Activated T-helper 1 cell treated with anti-CD3 and anti-CD28 coated beads, Interleukin-12 subunit alpha, Interleukin-12 subunit beta, Interleukin-2, Interleukin-4 antibody, amounts not matched to agents 30 ng/mL and 10 ng/mL and 1 ng/mL, durations not matched to agents 14 hours and 24 hours and 36 hours (primary cell): ENCODE results near the gene ATP6V1F. TPM values are rescaled to one million over a fixed set of nuclear protein-coding genes. Genes with fewer than 3 reads are reported as not detected.

Experiments
- DNase-seq: peaks from one replicate; pipeline ENCODE4 v3.0.0; 2021; ENCODE audit warnings: low spot score
- H3K27ac Mint-ChIP-seq: one replicate; pipeline ENCODE4 v1.8.0; 2021; ENCODE audit warnings: mild to moderate bottlenecking, mixed read lengths
- H3K27me3 Mint-ChIP-seq: one replicate; pipeline ENCODE4 v1.8.0; 2022; ENCODE audit warnings: mild to moderate bottlenecking, moderate library complexity, mixed read lengths; ENCODE audit not compliant: insufficient read depth
- H3K36me3 Mint-ChIP-seq: one replicate; pipeline ENCODE4 v1.8.0; 2021; ENCODE audit warnings: low read depth, mixed read lengths
- H3K4me1 Mint-ChIP-seq: one replicate; pipeline ENCODE4 v1.8.0; 2021; ENCODE audit warnings: low read depth, mixed read lengths
- H3K4me3 Mint-ChIP-seq: one replicate; pipeline ENCODE4 v1.8.0; 2021; ENCODE audit warnings: mild to moderate bottlenecking, moderate library complexity, mixed read lengths
- H3K9me3 Mint-ChIP-seq: one replicate; pipeline ENCODE4 v1.8.0; 2021; ENCODE audit warnings: mixed read lengths
- intact Hi-C: fragments of 100-400 bp; cut with micrococcal nuclease; formaldehyde crosslinking; loops from one replicate; pipeline ENCODE4 v1.15.1; 2024
- total RNA-seq: library from RNA; stranded (reverse); gene quantifications from 2 replicates; pipeline ENCODE4 v1.2.3, GENCODE V29; 2022

Gene ATP6V1F, protein sequence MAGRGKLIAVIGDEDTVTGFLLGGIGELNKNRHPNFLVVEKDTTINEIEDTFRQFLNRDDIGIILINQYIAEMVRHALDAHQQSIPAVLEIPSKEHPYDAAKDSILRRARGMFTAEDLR
- total RNA-seq: 131 and 134 TPM in 2 replicates

DNA sequence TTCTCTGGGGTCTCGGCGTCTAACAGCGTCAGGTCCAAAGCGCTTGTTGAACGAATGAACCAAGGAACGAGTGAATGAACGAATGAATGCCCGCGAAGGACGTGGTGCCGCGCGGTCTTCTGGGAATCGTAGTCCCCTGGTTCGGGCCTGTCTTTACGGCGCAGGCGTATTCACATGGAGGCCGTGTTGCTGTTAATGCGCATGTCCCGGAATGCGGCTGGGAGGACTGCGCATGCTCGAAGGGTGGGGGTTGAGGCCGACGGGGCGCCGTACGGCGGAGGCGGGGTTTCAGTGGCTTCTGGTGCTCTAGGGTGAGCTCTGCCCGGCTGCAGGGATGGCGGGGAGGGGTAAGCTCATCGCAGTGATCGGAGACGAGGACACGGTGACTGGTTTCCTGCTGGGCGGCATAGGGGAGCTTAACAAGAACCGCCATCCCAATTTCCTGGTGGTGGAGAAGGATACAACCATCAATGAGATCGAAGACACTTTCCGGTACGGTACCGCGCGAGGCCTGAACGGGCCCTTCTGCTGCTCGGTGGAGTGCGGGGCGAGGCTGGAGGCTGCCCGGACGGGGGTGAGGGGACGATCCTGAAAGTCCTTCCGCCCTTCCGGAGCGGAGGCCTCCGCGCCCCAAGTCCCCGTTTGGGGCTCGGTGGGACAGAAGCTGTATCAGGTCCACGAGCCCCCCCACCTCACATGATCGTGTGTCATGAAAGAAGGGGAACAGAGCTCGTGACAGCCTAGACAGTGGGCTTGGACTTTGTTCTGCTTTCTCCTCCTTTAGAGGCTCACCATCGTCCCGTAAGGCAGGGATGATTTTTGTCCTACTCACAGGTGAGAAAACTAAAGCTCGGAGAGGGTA is at the start of gene ATP6V1F:
ATP6V1F (plus strand) TSS at position 286 of the 862 bp plus-strand sequence; CDS start at position 335, 49 bp downstream.
- H3K4me1 Mint-ChIP-seq: peaks cover 19% of the 10 kb centered on the region
- H3K4me3 Mint-ChIP-seq: peak within 1 kb of the TSS; percentile 99
- H3K27ac Mint-ChIP-seq: peak within 1 kb of the TSS; percentile 96
- intact Hi-C loops: loop anchor here (1.0 to 2.0 kb wide), 10 partner anchors 20 to 520 kb away; partner anchors contain the start of genes AHCYL2, CALU, CCDC136 and IMPDH1
- H3K27me3 Mint-ChIP-seq: no peaks in the 10 kb centered on the region
- H3K9me3 Mint-ChIP-seq: no peaks in the 10 kb centered on the region
- peak; percentile 99 for DNase-seq
- peaks cover 28% of the 10 kb centered on the region for H3K36me3 Mint-ChIP-seq

DNA sequence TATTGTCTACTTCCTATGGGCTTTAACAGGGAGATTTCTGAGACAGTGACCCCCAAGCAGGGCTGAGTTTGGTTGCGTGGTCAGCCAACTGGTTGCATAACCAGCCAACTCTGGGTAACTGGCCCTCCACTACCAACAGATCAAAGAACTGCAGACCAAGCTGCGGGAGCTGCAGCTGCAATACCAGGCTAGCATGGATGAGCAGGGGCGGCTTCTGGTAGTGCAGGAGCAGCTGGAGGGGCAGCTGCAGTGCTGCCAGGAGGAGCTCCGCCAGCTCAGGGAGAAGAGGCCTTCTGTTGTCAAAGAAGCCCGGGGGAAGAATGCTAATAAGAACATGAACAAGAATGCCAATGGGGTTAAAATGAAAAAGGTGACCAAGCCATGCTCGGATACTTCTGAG is 48.2 kb upstream of the ATP6V1F start:
- no peaks in the 10 kb centered on the region for H3K9me3 Mint-ChIP-seq
- intact Hi-C loops: no loop called here
- no peak overlapping the region for H3K27ac Mint-ChIP-seq
- H3K4me3 Mint-ChIP-seq: no peak overlapping the region
- H3K36me3 Mint-ChIP-seq: no peaks in the 10 kb centered on the region
- peaks cover 12% of the 10 kb centered on the region for H3K27me3 Mint-ChIP-seq
- no peak for DNase-seq
- H3K4me1 Mint-ChIP-seq: no peaks in the 10 kb centered on the region

DNA sequence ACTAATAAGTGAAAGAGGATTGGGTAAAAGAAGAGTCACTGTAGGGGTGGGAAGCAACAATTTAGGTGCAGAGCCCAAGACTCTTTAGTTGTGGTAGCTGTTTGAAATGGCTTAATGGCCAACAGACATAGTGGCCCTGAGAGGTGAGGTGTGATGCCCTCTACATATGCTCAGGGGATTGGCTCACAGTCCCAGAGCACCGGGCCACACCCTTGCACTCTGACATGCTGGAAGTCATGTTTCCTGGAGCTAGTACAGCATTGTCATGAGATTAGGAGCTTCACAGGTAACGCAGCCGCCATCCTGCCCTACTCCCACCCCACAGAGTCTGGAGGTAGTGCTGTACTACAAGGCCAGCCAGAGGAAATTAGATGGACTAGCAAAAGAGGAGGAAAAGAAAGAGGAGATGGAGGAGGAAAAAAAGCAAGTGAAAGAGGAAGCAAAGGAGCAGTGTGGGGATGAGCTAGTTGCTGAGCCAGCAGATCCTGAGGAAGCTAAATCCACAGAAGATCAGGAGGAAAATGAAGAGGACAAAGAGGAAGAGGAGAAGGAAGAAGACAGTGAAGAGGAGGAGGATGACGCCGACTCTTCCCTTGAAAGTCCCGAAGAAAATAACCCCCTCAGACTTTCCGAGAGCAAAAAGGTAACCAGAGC is 47.2 kb upstream of the ATP6V1F start:
- Mint-ChIP-seq H3K27ac (no peak overlapping the region), H3K4me3 (no peak overlapping the region), H3K27me3 (peaks cover 12% of the 10 kb centered on the region), H3K4me1 (no peaks in the 10 kb centered on the region), H3K36me3 (no peaks in the 10 kb centered on the region), H3K9me3 (no peaks in the 10 kb centered on the region)
- DNase-seq: no peak
- intact Hi-C loops: no loop called here

DNA sequence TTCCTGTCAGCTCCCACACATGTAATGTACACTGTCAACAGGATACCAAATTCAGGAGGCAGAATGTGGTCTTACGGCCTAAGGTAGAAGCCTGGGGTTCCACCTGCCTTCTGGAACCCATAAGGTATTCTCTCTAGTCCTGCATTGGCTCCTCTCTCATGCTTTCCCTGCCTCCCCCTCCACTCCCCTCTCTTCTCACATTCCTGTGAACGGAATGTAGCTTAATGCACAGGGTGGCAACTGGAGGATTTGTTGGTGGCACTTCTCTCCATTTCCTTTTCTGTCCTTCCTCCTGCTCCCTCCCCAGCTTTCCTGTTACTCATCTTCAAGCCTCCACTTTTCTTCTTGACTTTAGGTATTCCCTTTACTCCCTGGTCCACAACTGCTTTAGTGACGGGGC is 44.0 kb upstream of the ATP6V1F start:
- intact Hi-C loops: no loop called here
- Mint-ChIP-seq H3K27me3 (peaks cover 14% of the 10 kb centered on the region), H3K4me1 (no peaks in the 10 kb centered on the region)

DNA sequence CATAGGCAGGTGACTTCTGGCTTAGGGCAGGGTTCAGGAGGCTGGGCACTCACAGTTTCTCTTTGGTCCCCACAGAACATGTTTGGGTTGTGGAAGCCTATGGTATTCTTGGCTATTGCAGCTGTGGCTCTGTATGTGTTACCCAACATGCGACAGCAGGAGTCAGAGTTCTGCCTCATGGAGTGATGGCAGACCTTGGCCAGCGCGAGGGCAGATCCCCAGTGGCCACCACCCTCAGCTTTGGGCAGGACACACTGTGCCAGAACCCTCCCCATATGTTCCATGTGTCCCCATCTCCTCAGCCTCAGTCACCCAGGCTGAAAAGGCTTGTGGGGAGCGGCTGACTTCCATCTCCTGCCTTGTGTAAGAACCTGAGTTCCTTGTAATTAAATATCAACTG is 40.9 kb upstream of the ATP6V1F start:
- Mint-ChIP-seq H3K4me3 (no peak overlapping the region), H3K9me3 (no peaks in the 10 kb centered on the region), H3K36me3 (no peaks in the 10 kb centered on the region), H3K4me1 (no peaks in the 10 kb centered on the region), H3K27me3 (peaks cover 18% of the 10 kb centered on the region), H3K27ac (no peak overlapping the region)
- intact Hi-C loops: no loop called here
- no peak for DNase-seq

More for the DNA sequence above, 44.0 kb upstream of the ATP6V1F start:
- Mint-ChIP-seq H3K4me3 (no peak overlapping the region), H3K9me3 (no peaks in the 10 kb centered on the region), H3K36me3 (no peaks in the 10 kb centered on the region), H3K27ac (no peak overlapping the region)
- no peak for DNase-seq

DNA sequence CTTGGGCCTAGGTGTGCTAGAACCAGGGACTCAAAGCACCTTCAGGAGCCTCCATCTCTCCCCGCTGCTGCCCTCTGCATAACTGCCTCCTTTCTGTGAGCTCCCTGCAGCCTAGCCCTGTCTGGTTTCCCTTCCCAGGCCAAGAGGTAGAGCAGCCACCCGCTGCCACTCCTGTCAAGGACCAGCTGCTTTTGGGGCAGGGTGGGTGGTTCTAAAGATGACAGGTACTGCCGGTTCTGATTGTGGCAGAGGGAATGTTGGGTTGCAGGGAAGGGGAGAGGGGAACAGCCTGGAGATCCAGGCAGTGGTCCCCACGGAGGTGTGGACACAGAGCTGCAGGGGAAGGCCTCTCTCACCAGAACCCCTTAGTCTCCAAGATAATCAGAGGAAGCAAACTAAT is 36.1 kb upstream of the ATP6V1F start:
- H3K36me3 Mint-ChIP-seq: no peaks in the 10 kb centered on the region
- no peaks in the 10 kb centered on the region for H3K9me3 Mint-ChIP-seq
- H3K27ac Mint-ChIP-seq: no peak overlapping the region
- H3K4me1 Mint-ChIP-seq: no peaks in the 10 kb centered on the region
- no peak overlapping the region for H3K4me3 Mint-ChIP-seq
- intact Hi-C loops: no loop called here
- H3K27me3 Mint-ChIP-seq: peaks cover 36% of the 10 kb centered on the region
- no peak for DNase-seq

DNA sequence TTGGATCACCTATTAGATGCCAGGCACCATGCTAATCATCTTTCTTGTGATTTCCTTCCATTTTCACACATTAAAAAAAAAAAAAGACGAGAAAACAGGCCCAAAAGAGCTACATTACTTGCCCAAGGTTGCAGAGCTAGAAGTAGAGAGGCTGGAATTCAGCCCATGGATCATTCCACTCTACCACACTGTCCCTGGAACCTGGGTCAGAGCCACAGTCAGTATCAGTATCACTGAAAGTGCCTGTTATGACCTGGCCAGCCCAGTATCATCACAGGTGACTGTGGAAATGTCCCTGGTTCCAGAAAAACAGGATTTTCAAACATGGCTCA is 35.8 kb upstream of the ATP6V1F start:
- H3K9me3 Mint-ChIP-seq: no peaks in the 10 kb centered on the region
- H3K27me3 Mint-ChIP-seq: peaks cover 40% of the 10 kb centered on the region
- no peak overlapping the region for H3K4me3 Mint-ChIP-seq
- DNase-seq: no peak
- no peak overlapping the region for H3K27ac Mint-ChIP-seq
- H3K36me3 Mint-ChIP-seq: no peaks in the 10 kb centered on the region
- intact Hi-C loops: no loop called here
- H3K4me1 Mint-ChIP-seq: no peaks in the 10 kb centered on the region

DNA sequence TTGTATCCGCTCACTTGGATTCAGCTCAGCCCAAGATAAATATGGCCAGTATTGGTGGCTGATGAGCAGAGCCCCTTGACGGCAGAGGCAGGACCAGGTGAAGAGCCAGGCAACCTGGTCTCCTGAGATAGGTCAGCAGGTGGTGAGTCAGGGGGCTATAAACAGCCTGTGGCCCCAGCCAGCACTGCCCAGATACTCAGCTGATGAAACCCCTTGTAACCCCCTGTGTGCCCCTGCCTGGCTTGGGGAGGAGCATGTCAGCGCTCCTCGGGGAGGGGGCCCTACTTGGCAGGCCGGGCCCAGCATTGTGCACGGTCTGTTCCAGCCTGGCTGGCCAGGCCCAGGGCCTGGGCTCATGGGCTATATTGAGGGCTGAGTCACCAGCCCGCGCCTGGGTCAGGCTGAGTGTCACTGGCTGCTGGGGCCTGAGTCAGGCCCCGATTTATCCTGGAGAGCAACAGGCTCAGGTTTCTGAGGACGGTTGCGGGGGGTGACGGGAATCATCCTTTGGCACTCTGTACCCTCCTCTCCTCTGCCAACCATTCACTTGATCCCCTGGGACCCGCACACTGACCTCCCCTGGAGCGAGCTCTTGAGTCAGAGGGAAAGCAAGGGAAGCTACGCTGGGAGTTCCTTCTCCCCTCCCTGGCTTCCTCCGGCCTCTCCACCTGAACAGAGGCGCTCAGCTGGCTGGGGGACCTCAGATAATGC is 35.3 kb upstream of the ATP6V1F start:
- no peaks in the 10 kb centered on the region for H3K36me3 Mint-ChIP-seq
- H3K9me3 Mint-ChIP-seq: no peaks in the 10 kb centered on the region
- no peak for DNase-seq
- intact Hi-C loops: no loop called here
- H3K4me3 Mint-ChIP-seq: no peak overlapping the region
- H3K27me3 Mint-ChIP-seq: peaks cover 43% of the 10 kb centered on the region
- no peak overlapping the region for H3K27ac Mint-ChIP-seq
- H3K4me1 Mint-ChIP-seq: no peaks in the 10 kb centered on the region

DNA sequence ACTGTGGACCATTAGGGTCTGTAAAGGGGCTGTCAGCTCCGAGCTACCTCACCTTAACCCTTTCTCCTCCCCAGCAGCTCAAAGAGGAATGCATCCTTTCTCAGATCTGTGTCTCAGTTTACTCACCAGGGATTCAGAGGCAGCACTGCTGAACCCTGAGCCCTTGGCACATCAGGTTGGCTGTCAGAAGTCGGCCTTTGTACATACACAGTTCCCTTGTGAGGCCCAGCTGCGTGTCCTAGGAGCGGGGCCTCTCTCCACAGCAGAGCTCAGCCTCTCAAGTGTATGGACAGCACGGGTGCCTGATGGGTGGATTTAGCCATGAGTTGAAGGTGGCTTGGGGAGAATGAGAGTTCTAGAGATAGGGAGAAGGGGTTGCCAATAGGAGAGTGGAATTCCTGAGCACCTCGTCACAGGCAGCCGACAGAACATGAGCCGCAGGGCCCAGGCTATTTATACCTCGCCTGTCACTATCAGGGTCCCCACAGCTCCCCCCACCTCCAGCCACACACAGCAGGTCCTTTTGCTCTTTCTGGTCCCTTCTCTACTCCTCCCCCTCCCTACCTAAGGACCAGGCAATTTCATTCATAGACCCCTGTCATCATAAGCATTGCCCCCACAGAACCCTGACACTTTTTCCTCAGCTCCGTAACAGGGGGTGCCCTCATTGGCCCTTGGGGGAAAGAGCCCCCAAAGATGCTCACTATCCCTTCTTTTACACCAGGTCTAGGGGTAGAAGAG is 34.5 kb upstream of the ATP6V1F start:
- H3K4me1 Mint-ChIP-seq: no peaks in the 10 kb centered on the region
- intact Hi-C loops: no loop called here
- no peak overlapping the region for H3K27ac Mint-ChIP-seq
- peaks cover 48% of the 10 kb centered on the region for H3K27me3 Mint-ChIP-seq
- no peaks in the 10 kb centered on the region for H3K9me3 Mint-ChIP-seq
- no peak for DNase-seq
- H3K4me3 Mint-ChIP-seq: no peak overlapping the region
- no peaks in the 10 kb centered on the region for H3K36me3 Mint-ChIP-seq

DNA sequence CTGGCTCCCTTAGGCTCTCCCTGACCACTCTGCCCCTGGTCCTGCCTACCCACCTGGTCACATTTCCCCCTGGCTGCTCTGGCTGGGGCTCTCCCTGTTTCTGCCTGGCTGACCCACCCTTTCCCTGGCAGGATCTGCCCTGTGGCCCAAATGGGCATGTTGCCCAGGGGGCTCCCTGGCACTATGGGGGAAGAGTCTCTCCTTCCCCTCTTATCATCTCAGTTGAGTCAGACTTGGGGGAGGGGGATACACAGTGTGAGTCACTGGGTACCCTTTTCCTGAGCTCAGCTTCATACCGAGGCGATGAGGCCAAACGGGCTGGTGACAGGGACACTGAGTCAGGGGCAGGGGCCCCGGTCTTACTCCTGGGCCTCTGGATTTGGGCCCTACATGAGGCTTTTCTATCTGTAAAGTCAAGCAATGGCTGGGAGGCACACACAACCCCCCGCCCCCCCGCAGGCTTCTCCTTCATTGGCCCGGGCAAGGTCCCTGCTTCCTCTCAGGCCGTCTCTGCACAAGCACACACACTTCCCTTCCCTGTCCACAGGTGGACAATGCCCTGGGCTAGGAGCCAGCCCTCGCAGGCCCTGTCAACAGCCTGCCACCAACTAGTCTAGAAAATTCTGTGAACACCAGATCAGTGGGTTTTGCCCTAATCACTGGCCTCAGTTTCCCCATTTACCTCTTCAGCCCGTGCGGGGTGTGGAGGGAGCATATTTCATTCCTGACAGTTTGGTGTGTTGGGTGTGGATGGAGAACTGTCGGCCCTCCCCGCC is 33.1 kb upstream of the ATP6V1F start:
- no peak for DNase-seq
- Mint-ChIP-seq H3K4me1 (no peaks in the 10 kb centered on the region), H3K27me3 (peaks cover 58% of the 10 kb centered on the region), H3K4me3 (no peak overlapping the region), H3K9me3 (no peaks in the 10 kb centered on the region), H3K36me3 (no peaks in the 10 kb centered on the region), H3K27ac (no peak overlapping the region)
- intact Hi-C loops: no loop called here

DNA sequence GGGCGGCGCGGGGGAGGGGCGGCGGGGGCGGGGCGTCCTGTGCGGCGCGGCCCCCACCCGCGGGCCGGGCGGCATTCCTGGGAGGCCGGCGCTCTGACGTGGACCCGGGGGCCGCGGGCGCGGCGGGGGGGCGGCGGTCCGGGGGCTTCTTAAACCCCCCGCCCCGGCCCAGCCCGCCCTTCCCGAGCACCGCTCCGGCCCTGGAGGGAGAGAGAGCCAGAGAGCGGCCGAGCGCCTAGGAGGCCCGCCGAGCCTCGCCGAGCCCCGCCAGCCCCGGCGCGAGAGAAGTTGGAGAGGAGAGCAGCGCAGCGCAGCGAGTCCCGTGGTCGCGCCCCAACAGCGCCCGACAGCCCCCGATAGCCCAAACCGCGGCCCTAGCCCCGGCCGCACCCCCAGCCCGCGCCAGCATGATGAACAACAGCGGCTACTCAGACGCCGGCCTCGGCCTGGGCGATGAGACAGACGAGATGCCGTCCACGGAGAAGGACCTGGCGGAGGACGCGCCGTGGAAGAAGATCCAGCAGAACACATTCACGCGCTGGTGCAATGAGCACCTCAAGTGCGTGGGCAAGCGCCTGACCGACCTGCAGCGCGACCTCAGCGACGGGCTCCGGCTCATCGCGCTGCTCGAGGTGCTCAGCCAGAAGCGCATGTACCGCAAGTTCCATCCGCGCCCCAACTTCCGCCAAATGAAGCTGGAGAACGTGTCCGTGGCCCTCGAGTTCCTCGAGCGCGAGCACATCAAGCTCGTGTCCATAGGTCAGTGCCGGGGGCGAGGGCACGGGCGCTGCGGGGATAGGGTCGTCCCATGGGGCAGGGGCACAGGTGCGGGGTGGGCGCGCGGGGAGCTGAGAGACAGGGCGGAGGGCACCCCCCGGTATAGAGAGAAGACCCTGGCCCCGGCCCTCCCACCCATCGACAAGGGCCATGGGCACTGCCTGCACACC is 32.2 kb upstream of the ATP6V1F start, which contains the start of gene FLNC:
FLNC (plus strand) TSS at position 176 of the 947 bp plus-strand sequence; CDS start at position 408, 232 bp downstream.
- peak; percentile 12 for DNase-seq
- Mint-ChIP-seq H3K36me3 (no peaks in the 10 kb centered on the region), H3K27me3 (peaks cover 62% of the 10 kb centered on the region), H3K27ac (no peak within 1 kb of the TSS), H3K4me1 (no peaks in the 10 kb centered on the region), H3K4me3 (peak within 1 kb of the TSS; percentile 53), H3K9me3 (no peaks in the 10 kb centered on the region)
- intact Hi-C loops: no loop called here
